OCI-LY7 (cell line): Measurements from ENCODE around the gene SERPINE1.

Experiments
- EZH2phosphoT487 ChIP-seq: fragments of 200-600 bp; sonication (generic); IDR thresholded peaks from 2 replicates; pipeline ENCODE4 v1.6.1; 2018; ENCODE audit warnings: low read depth, borderline replicate concordance, mild to moderate bottlenecking, mixed run types, antibody characterized with exemption, low read length, moderate library complexity, mixed read lengths
- TF ChIP-seq, protein P1 (sequence below): fragments of 200-600 bp; sonication (generic); conservative IDR thresholded peaks from 2 replicates; pipeline ENCODE4 v1.5.1; 2014; ENCODE audit warnings: mild to moderate bottlenecking, antibody characterized with exemption, low read length, moderate library complexity, mixed read lengths

DNA sequence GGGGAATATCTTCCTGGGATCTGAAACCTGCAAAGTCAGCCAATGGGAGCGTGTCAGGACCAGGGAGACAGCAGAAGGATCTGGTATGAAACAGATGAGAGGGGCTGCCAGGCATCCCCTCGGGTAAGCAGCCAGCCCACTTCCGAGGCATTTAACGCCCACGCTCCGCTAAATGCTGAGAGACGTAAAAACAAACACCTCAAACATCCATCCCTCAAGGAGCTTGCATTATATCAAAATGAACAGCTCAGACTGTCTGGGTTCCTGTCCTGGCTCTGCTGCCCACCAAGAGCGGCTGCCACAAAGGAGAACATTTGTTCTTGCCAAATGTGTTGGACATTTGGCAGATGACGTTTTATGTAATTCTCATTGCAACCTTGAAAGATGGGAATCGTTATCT lies 7.0 kb upstream of the SERPINE1 start:
- TF ChIP-seq, protein P1, sequence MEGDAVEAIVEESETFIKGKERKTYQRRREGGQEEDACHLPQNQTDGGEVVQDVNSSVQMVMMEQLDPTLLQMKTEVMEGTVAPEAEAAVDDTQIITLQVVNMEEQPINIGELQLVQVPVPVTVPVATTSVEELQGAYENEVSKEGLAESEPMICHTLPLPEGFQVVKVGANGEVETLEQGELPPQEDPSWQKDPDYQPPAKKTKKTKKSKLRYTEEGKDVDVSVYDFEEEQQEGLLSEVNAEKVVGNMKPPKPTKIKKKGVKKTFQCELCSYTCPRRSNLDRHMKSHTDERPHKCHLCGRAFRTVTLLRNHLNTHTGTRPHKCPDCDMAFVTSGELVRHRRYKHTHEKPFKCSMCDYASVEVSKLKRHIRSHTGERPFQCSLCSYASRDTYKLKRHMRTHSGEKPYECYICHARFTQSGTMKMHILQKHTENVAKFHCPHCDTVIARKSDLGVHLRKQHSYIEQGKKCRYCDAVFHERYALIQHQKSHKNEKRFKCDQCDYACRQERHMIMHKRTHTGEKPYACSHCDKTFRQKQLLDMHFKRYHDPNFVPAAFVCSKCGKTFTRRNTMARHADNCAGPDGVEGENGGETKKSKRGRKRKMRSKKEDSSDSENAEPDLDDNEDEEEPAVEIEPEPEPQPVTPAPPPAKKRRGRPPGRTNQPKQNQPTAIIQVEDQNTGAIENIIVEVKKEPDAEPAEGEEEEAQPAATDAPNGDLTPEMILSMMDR, result no peak
- no peak for TF ChIP-seq EZH2phosphoT487
